Activated T-helper 9 cell treated with anti-CD3 and anti-CD28 coated beads, Interleukin-2, amount 50 U/mL, for 16 hours (primary cell): ENCODE data around the gene HSBP1.

ENCODE experiments used
- DNase-seq: peaks from one replicate; pipeline ENCODE4 v3.0.0-alpha.2; 2020; ENCODE audit warnings: low read depth

Gene HSBP1

GRCh38 chr16:83804366-83804765 lies 3.4 kb upstream of the HSBP1 start:
- no peak for DNase-seq

GRCh38 chr16:83806036-83806435 lies 1.7 kb upstream of the HSBP1 start:
- DNase-seq: no peak

GRCh38 chr16:83806731-83807130 lies 1.0 kb upstream of the HSBP1 start:
- DNase-seq: no peak

- no peak for DNase-seq
Measured at GRCh38 chr16:83807327-83807709, 460 bp upstream of the HSBP1 start.

GRCh38 chr16:83808573-83809014 lies 816 bp downstream of the HSBP1 start:
- no peak for DNase-seq

- DNase-seq: no peak
Measured at GRCh38 chr16:83809092-83809491, 1.3 kb downstream of the HSBP1 start.

GRCh38 chr16:83810901-83811300 lies 3.1 kb downstream of the HSBP1 start:
- no peak for DNase-seq

- no peak for DNase-seq
Measured at GRCh38 chr16:83813823-83814658, 6.3 kb downstream of the HSBP1 start.

- no peak for DNase-seq
Measured at GRCh38 chr16:83814659-83814985, 6.8 kb downstream of the HSBP1 start.

- DNase-seq: no peak
Measured at GRCh38 chr16:83817022-83817421, 9.2 kb downstream of the HSBP1 start.

GRCh38 chr16:83818276-83818675 lies 10.5 kb downstream of the HSBP1 start:
- no peak for DNase-seq

GRCh38 chr16:83819361-83819760 lies 11.6 kb downstream of the HSBP1 start:
- DNase-seq: no peak

GRCh38 chr16:83826146-83826913 lies 18.6 kb downstream of the HSBP1 start:
- DNase-seq: peak; percentile 68

GRCh38 chr16:83830091-83830768 lies 22.5 kb downstream of the HSBP1 start:
- no peak for DNase-seq

- no peak for DNase-seq
Measured at GRCh38 chr16:83830769-83831455, 23.1 kb downstream of the HSBP1 start.

- no peak for DNase-seq
Measured at GRCh38 chr16:83831456-83831987, 23.7 kb downstream of the HSBP1 start.

GRCh38 chr16:83833921-83834320 lies 26.1 kb downstream of the HSBP1 start:
- no peak for DNase-seq

GRCh38 chr16:83835586-83836566 lies 28.1 kb downstream of the HSBP1 start:
- DNase-seq: no peak

GRCh38 chr16:83837566-83837965 lies 29.8 kb downstream of the HSBP1 start:
- DNase-seq: no peak

- no peak for DNase-seq
Measured at GRCh38 chr16:83838151-83838550, 30.4 kb downstream of the HSBP1 start.

GRCh38 chr16:83839561-83839960 lies 31.8 kb downstream of the HSBP1 start:
- DNase-seq: no peak
